HG03103 (cell line): ENCODE results near the gene ARL15.

Source experiments
- ATAC-seq: cut with Tn5 transposase; IDR thresholded peaks from one replicate; pipeline ENCODE4 v1.9.1; 2021; ENCODE audit warnings: low read depth; ENCODE audit not compliant: unreplicated experiment

ARL15 gene

GRCh38 chr5:54288568-54289217 lies 21.7 kb downstream of the ARL15 start:
- ATAC-seq, result no peak

GRCh38 chr5:54285686-54286085 lies 24.7 kb downstream of the ARL15 start:
- ATAC-seq, result no peak

GRCh38 chr5:54284586-54284985 lies 25.8 kb downstream of the ARL15 start:
- no peak for ATAC-seq

GRCh38 chr5:54282876-54283275 lies 27.5 kb downstream of the ARL15 start:
- ATAC-seq, result no peak

- no peak for ATAC-seq
Measured at GRCh38 chr5:54281960-54282692, 28.2 kb downstream of the ARL15 start.

- ATAC-seq, result no peak
Measured at GRCh38 chr5:54279960-54280359, 30.4 kb downstream of the ARL15 start.

- ATAC-seq, result no peak
Measured at GRCh38 chr5:54278979-54279717, 31.2 kb downstream of the ARL15 start.

GRCh38 chr5:54278036-54278830 lies 32.1 kb downstream of the ARL15 start:
- ATAC-seq, result no peak

- ATAC-seq, result no peak
Measured at GRCh38 chr5:54276048-54276447, 34.3 kb downstream of the ARL15 start.

- no peak for ATAC-seq
Measured at GRCh38 chr5:54275361-54275760, 35.0 kb downstream of the ARL15 start.

- ATAC-seq, result no peak
Measured at GRCh38 chr5:54274944-54275343, 35.4 kb downstream of the ARL15 start.

- ATAC-seq, result no peak
Measured at GRCh38 chr5:54273715-54274114, 36.7 kb downstream of the ARL15 start.

GRCh38 chr5:54272746-54273145 lies 37.6 kb downstream of the ARL15 start:
- ATAC-seq, result no peak

- ATAC-seq, result no peak
Measured at GRCh38 chr5:54270326-54270725, 40.0 kb downstream of the ARL15 start.

- no peak for ATAC-seq
Measured at GRCh38 chr5:54264574-54264973, 45.8 kb downstream of the ARL15 start.

GRCh38 chr5:54263447-54263846 lies 46.9 kb downstream of the ARL15 start:
- no peak for ATAC-seq

- no peak for ATAC-seq
Measured at GRCh38 chr5:54261596-54261995, 48.8 kb downstream of the ARL15 start.

- no peak for ATAC-seq
Measured at GRCh38 chr5:54259981-54260380, 50.4 kb downstream of the ARL15 start.

GRCh38 chr5:54259090-54259489 lies 51.3 kb downstream of the ARL15 start:
- ATAC-seq, result no peak

GRCh38 chr5:54257366-54258118 lies 52.8 kb downstream of the ARL15 start:
- no peak for ATAC-seq
